NCI-H2171 treated with DMSO at 0.1 percent for 48 hours (cell line): Measurements from ENCODE around the gene SERGEF.

Experiments used
- DNase-seq: peaks from one replicate; lab custom pipeline; 2025; lab: John Stamatoyannopoulos, UW

SERGEF gene

GRCh38 chr11:17769218-17769617 is 243.6 kb downstream of the SERGEF start:
- no peak for DNase-seq

- no peak for DNase-seq
Measured at GRCh38 chr11:17768547-17768946, 244.3 kb downstream of the SERGEF start.

GRCh38 chr11:17767914-17768313 is 244.9 kb downstream of the SERGEF start:
- DNase-seq: no peak

- peak; percentile 22 for DNase-seq
Measured at GRCh38 chr11:17767301-17767885, 245.5 kb downstream of the SERGEF start.

GRCh38 chr11:17766590-17766989 is 246.3 kb downstream of the SERGEF start:
- no peak for DNase-seq

GRCh38 chr11:17766073-17766359 is 246.8 kb downstream of the SERGEF start:
- no peak for DNase-seq

GRCh38 chr11:17765356-17766072 is 247.3 kb downstream of the SERGEF start:
- no peak for DNase-seq

GRCh38 chr11:17764446-17765218 is 248.2 kb downstream of the SERGEF start:
- DNase-seq: no peak

GRCh38 chr11:17763703-17764102 is 249.1 kb downstream of the SERGEF start:
- DNase-seq: no peak

GRCh38 chr11:17763244-17763643 is 249.6 kb downstream of the SERGEF start:
- no peak for DNase-seq

GRCh38 chr11:17762309-17762974 is 250.4 kb downstream of the SERGEF start:
- DNase-seq: no peak

- no peak for DNase-seq
Measured at GRCh38 chr11:17760102-17761029, 252.5 kb downstream of the SERGEF start.

GRCh38 chr11:17755891-17756290 is 257.0 kb downstream of the SERGEF start:
- no peak for DNase-seq

GRCh38 chr11:17753641-17754040 is 259.2 kb downstream of the SERGEF start:
- no peak for DNase-seq

- DNase-seq: no peak
Measured at GRCh38 chr11:17753153-17753552, 259.7 kb downstream of the SERGEF start.

- no peak for DNase-seq
Measured at GRCh38 chr11:17752144-17752543, 260.7 kb downstream of the SERGEF start.

GRCh38 chr11:17751558-17751957 is 261.3 kb downstream of the SERGEF start:
- no peak for DNase-seq

GRCh38 chr11:17750801-17751165 is 262.1 kb downstream of the SERGEF start:
- no peak for DNase-seq

GRCh38 chr11:17750013-17750800 is 262.6 kb downstream of the SERGEF start:
- no peak for DNase-seq

GRCh38 chr11:17748761-17749721 is 263.8 kb downstream of the SERGEF start:
- no peak for DNase-seq
